Measurements from ENCODE around the gene TAGLN3.

TAGLN3 gene

DNA sequence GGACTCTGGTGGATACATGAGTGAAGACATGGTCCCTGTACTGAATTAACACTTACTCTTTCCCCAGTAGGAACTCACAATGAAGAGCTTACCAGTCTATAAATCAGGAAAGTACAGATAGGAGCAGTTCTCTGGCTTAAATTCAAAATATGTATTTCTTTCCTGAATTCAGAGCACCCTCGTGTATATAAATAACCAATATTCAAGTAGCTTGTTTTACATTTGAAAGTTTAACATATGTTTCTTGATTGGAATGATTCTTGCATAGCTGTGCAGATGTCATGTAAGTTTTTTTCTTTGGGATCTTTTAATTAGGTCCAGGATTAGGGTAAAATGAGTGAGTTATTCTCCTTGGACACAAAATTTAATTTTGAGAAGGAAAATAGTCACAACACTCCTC, 21.0 kb downstream of the TAGLN3 start:
- H3K4me1 ChIP-seq (ENCODE audit: control insufficient read depth, insufficient read depth, low read length): no peaks in the 10 kb centered on the region
- ChIA-PET CTCF (interaction anchor here (0.9 kb wide), 1 partner anchor 30 kb away, joined by 3 read pairs; no protein-coding TSS in a partner anchor), POLR2A (no interaction called here)
- H3K27ac ChIP-seq (ENCODE audit: extremely low read depth, low read depth, low read length): no peak overlapping the region
- no peak overlapping the region for H3K4me3 ChIP-seq (ENCODE audit: low read depth, low read length)
- TF ChIP-seq ZNF175 (tag by site-specific recombination; IDR thresholded peaks at IDR 0.05): no peak
- no peaks in the 10 kb centered on the region for H3K36me3 ChIP-seq (ENCODE audit: control insufficient read depth in 2 of 2, insufficient read depth in 1 of 2, low read length in 2 of 2)
- no peaks in the 10 kb centered on the region for H3K9me3 ChIP-seq (ENCODE audit: control insufficient read depth, insufficient read depth, low read depth, low read length)

DNA sequence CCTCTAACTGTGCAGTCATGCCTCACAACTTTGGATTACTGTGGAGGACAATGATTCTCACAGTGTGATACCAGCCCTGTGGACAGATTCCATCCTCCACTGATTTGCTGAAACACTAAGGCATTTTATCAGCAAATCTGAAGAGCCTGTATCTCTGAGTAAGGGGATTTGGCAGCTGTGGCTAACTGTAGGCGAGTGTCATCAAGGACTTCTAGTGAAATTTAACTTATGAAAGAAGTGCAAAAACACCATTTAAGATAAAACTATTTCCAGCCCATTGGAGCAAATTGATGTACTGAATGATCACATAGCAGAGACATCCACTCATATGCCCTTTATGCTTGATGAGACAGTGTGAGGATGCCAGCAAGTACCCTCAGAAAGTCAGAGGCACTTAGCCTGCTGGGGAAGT, 22.0 kb downstream of the TAGLN3 start:
- POLR2A ChIA-PET: no interaction called here
- no peak overlapping the region for H3K27ac ChIP-seq (ENCODE audit: extremely low read depth, low read depth, low read length)
- CTCF ChIA-PET: interaction anchor here (0.7 kb wide), 1 partner anchor 60 kb away, joined by 4 read pairs; no protein-coding TSS in a partner anchor
- H3K36me3 ChIP-seq (ENCODE audit: control insufficient read depth in 2 of 2, insufficient read depth in 1 of 2, low read length in 2 of 2): no peaks in the 10 kb centered on the region
- TF ChIP-seq OVOL3 (tag by site-specific recombination; IDR thresholded peaks at IDR 0.05) (no peak), ZNF561 (tag by site-specific recombination; IDR thresholded peaks at IDR 0.05; ENCODE audit: borderline replicate concordance) (no peak), ZNF423 (tag by site-specific recombination; IDR thresholded peaks at IDR 0.05) (no peak), ZBTB8A (tag by site-specific recombination; IDR thresholded peaks at IDR 0.05) (no peak), PRDM2 (tag by site-specific recombination; IDR thresholded peaks at IDR 0.05; ENCODE audit: borderline replicate concordance) (no peak), ZNF391 (tag by site-specific recombination; IDR thresholded peaks at IDR 0.05; ENCODE audit: borderline replicate concordance, low read depth) (no peak), GLIS1 (tag by site-specific recombination; IDR thresholded peaks at IDR 0.05) (no peak), ZNF132 (tag by site-specific recombination; IDR thresholded peaks at IDR 0.05; ENCODE audit: borderline replicate concordance) (no peak), RBAK (tag by site-specific recombination; IDR thresholded peaks at IDR 0.05) (no peak), ZXDB (tag by site-specific recombination; IDR thresholded peaks at IDR 0.05) (no peak), ZNF529 (tag by site-specific recombination; IDR thresholded peaks at IDR 0.05; ENCODE audit: insufficient replicate concordance) (no peak), TRIM28 (IDR thresholded peaks at IDR 0.05; ENCODE audit: borderline replicate concordance, low read length) (no peak), KLF1 (tag by site-specific recombination; IDR thresholded peaks at IDR 0.05) (no peak), ZNF792 (tag by site-specific recombination; IDR thresholded peaks at IDR 0.05) (no peak), IKZF3 (tag by site-specific recombination; IDR thresholded peaks at IDR 0.05) (no peak), ZNF274 (IDR thresholded peaks at IDR 0.05; ENCODE audit: low read length) (no peak), ZNF274 (tag by site-specific recombination; IDR thresholded peaks at IDR 0.05; ENCODE audit: borderline replicate concordance) (no peak), ZNF302 (tag by site-specific recombination; IDR thresholded peaks at IDR 0.05; ENCODE audit: low read depth) (no peak), ZBTB7A (tag by site-specific recombination; IDR thresholded peaks at IDR 0.05; ENCODE audit: low read depth) (no peak), ZNF626 (tag by site-specific recombination; IDR thresholded peaks at IDR 0.05) (no peak)
- TF ChIP-seq, protein P1, sequence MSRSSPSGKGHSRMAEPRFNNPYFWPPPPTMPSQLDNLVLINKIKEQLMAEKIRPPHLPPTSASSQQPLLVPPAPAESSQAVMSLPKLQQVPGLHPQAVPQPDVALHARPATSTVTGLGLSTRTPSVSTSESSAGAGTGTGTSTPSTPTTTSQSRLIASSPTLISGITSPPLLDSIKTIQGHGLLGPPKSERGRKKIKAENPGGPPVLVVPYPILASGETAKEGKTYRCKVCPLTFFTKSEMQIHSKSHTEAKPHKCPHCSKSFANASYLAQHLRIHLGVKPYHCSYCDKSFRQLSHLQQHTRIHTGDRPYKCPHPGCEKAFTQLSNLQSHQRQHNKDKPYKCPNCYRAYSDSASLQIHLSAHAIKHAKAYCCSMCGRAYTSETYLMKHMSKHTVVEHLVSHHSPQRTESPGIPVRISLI (tag by site-specific recombination; IDR thresholded peaks at IDR 0.05): no peak
- H3K4me1 ChIP-seq (ENCODE audit: control insufficient read depth, insufficient read depth, low read length): no peaks in the 10 kb centered on the region
- H3K9me3 ChIP-seq (ENCODE audit: control insufficient read depth, insufficient read depth, low read depth, low read length): no peaks in the 10 kb centered on the region
- no peak overlapping the region for H3K4me3 ChIP-seq (ENCODE audit: low read depth, low read length)
